ENCODE data around the gene MAP1LC3A.

- TF ChIP-seq EP300 (IDR thresholded peaks at IDR 0.05) (no peak), POLR2A (IDR thresholded peaks at IDR 0.05) (no peak), POLR2AphosphoS5 (IDR thresholded peaks at IDR 0.05) (no peak)
- TF ChIP-seq, protein P1, sequence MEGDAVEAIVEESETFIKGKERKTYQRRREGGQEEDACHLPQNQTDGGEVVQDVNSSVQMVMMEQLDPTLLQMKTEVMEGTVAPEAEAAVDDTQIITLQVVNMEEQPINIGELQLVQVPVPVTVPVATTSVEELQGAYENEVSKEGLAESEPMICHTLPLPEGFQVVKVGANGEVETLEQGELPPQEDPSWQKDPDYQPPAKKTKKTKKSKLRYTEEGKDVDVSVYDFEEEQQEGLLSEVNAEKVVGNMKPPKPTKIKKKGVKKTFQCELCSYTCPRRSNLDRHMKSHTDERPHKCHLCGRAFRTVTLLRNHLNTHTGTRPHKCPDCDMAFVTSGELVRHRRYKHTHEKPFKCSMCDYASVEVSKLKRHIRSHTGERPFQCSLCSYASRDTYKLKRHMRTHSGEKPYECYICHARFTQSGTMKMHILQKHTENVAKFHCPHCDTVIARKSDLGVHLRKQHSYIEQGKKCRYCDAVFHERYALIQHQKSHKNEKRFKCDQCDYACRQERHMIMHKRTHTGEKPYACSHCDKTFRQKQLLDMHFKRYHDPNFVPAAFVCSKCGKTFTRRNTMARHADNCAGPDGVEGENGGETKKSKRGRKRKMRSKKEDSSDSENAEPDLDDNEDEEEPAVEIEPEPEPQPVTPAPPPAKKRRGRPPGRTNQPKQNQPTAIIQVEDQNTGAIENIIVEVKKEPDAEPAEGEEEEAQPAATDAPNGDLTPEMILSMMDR (IDR thresholded peaks at IDR 0.05) = no peak
Observed at GRCh38 chr20:34528921-34529297, 29.6 kb upstream of the MAP1LC3A start.

All from stomach (tissue), 4 donors.